WTC11 (cell line): ENCODE measurements around the gene SLC25A19. TPM values are rescaled to one million over a fixed set of nuclear protein-coding genes. Genes with fewer than 3 reads are reported as not detected.

Experiments
- ATAC-seq: fragments of 200-7000 bp; cut with Tn5 transposase; 2 replicates; pipeline ENCODE4 v1.10.0; 2021; ENCODE audit warnings: mild to moderate bottlenecking, moderate library complexity
- CTCF ChIA-PET: fragments of 300-600 bp; sonication (Branson Sonifier 250); formaldehyde crosslinking; loops from one replicate; lab custom pipeline; 2021; ENCODE audit warnings: antibody characterized with exemption; lab: Charles Lee
- POLR2A ChIA-PET: fragments of 350-600 bp; sonication (Branson Sonifier 250); formaldehyde crosslinking; loops from one replicate; lab custom pipeline; 2021; ENCODE audit warnings: antibody characterized with exemption; lab: Charles Lee
- DNase-seq: peaks from one replicate; pipeline ENCODE4 v3.0.0; 2021; ENCODE audit warnings: low spot score
- H3K27ac Mint-ChIP-seq: 2 replicates; pipeline ENCODE4 v1.8.0; 2021; ENCODE audit warnings: mixed read lengths
- H3K27me3 Mint-ChIP-seq: 2 replicates; pipeline ENCODE4 v1.8.0; 2021; ENCODE audit warnings: low read depth, mild to moderate bottlenecking, moderate library complexity, mixed read lengths
- H3K36me3 Mint-ChIP-seq: 2 replicates; pipeline ENCODE4 v1.8.0; 2021; ENCODE audit warnings: mixed read lengths
- H3K4me1 Mint-ChIP-seq: 2 replicates; pipeline ENCODE4 v1.8.0; 2022; ENCODE audit warnings: mixed read lengths
- H3K4me3 Mint-ChIP-seq: 2 replicates; pipeline ENCODE4 v1.8.0; 2021; ENCODE audit warnings: mild to moderate bottlenecking, moderate library complexity, mixed read lengths
- H3K9me3 Mint-ChIP-seq: 2 replicates; pipeline ENCODE4 v1.8.0; 2021; ENCODE audit warnings: mixed read lengths
- AFF4 ChIP-seq: sonication (generic); formaldehyde crosslinking; IDR thresholded peaks from 2 replicates; pipeline ENCODE4 v1.8.1; 2023; ENCODE audit warnings: mild to moderate bottlenecking, missing genetic modification reagents, borderline replicate concordance
- ATF2 ChIP-seq: sonication (generic); formaldehyde crosslinking; IDR thresholded peaks from 2 replicates; pipeline ENCODE4 v1.8.1; 2022; ENCODE audit warnings: low read depth, missing genetic modification reagents, borderline replicate concordance
- ATF3 ChIP-seq: sonication (generic); formaldehyde crosslinking; conservative IDR thresholded peaks from 2 replicates; pipeline ENCODE4 v1.8.1; 2022; ENCODE audit warnings: mild to moderate bottlenecking, missing genetic modification reagents
- ATF6 ChIP-seq: sonication (generic); formaldehyde crosslinking; IDR thresholded peaks from 2 replicates; pipeline ENCODE4 v1.8.1; 2023; ENCODE audit warnings: mild to moderate bottlenecking, missing genetic modification reagents
- ESRRA ChIP-seq: sonication (generic); formaldehyde crosslinking; IDR thresholded peaks from 2 replicates; pipeline ENCODE4 v1.8.1; 2022; ENCODE audit warnings: mild to moderate bottlenecking, missing genetic modification reagents, borderline replicate concordance
- FOXP4 ChIP-seq: sonication (generic); formaldehyde crosslinking; IDR thresholded peaks from 2 replicates; pipeline ENCODE4 v1.8.0; 2022; ENCODE audit warnings: mild to moderate bottlenecking, missing genetic modification reagents
- GABPB1 ChIP-seq: sonication (generic); formaldehyde crosslinking; IDR thresholded peaks from 2 replicates; pipeline ENCODE4 v1.8.1; 2023; ENCODE audit warnings: mild to moderate bottlenecking, missing genetic modification reagents
- PRRX2 ChIP-seq: fragments of 250-450 bp; sonication (Bioruptor Pico); IDR thresholded peaks from 2 replicates; pipeline ENCODE4 v1.8.0; 2021; ENCODE audit warnings: mild to moderate bottlenecking
- USF1 ChIP-seq: sonication (generic); formaldehyde crosslinking; IDR thresholded peaks from 2 replicates; pipeline ENCODE4 v1.8.0; 2022; ENCODE audit warnings: mild to moderate bottlenecking, missing genetic modification reagents
- USF2 ChIP-seq: sonication (generic); formaldehyde crosslinking; IDR thresholded peaks from 2 replicates; pipeline ENCODE4 v1.8.1; 2023; ENCODE audit warnings: mild to moderate bottlenecking, missing genetic modification reagents, moderate library complexity
- ZBTB21 ChIP-seq: sonication (generic); formaldehyde crosslinking; IDR thresholded peaks from 2 replicates; pipeline ENCODE4 v1.8.1; 2023; ENCODE audit warnings: mild to moderate bottlenecking, missing genetic modification reagents, borderline replicate concordance
- ZMAT4 ChIP-seq: fragments of 250-450 bp; sonication (Bioruptor Pico); IDR thresholded peaks from 2 replicates; pipeline ENCODE4 v1.9.0; 2021; ENCODE audit warnings: mild to moderate bottlenecking
- ZNF219 ChIP-seq: sonication (generic); formaldehyde crosslinking; IDR thresholded peaks from 2 replicates; pipeline ENCODE4 v1.8.0; 2023; ENCODE audit warnings: missing genetic modification reagents, mild to moderate bottlenecking, borderline replicate concordance
- ZNF671 ChIP-seq: fragments of 250-450 bp; sonication (Bioruptor Pico); IDR thresholded peaks from 2 replicates; pipeline ENCODE4 v1.8.0; 2021; ENCODE audit warnings: mild to moderate bottlenecking
- ZSCAN18 ChIP-seq: fragments of 250-450 bp; sonication (Bioruptor Pico); IDR thresholded peaks from 2 replicates; pipeline ENCODE4 v2.1.2; 2022; ENCODE audit warnings: mild to moderate bottlenecking, moderate library complexity
- total RNA-seq: library from RNA; stranded (reverse); gene quantifications from 3 replicates; pipeline ENCODE4 v1.2.3, GENCODE V29; 2021

SLC25A19 gene
- total RNA-seq, 1 experiment from 2014 or later, result 27.7 TPM

- TF ChIP-seq USF1 (CRISPR knock-in tag), result no peak
Observed at GRCh38 chr17:75338335-75338734, 49.1 kb upstream of the SLC25A19 start (continued).

GRCh38 chr17:75335315-75335714 is 46.1 kb upstream of the SLC25A19 start:
- Mint-ChIP-seq H3K9me3 (no peaks in the 10 kb centered on the region), H3K4me3 (no peak overlapping the region), H3K27ac (no peak overlapping the region; the same call in 1 of the 2 replicates), H3K4me1 (peaks cover 33% of the 10 kb centered on the region), H3K27me3 (no peaks in the 10 kb centered on the region), H3K36me3 (peaks cover 2% of the 10 kb centered on the region; the same call in 1 of the 2 replicates)
- no peak for TF ChIP-seq ATF6 (CRISPR knock-in tag)
- no peak for TF ChIP-seq FOXP4 (CRISPR knock-in tag)
- TF ChIP-seq ZSCAN18 (CRISPR knock-in tag), result no peak
- no peak for TF ChIP-seq AFF4 (CRISPR knock-in tag)
- TF ChIP-seq PRRX2, result no peak
- no peak for TF ChIP-seq ZNF671 (CRISPR knock-in tag)
- no peak for TF ChIP-seq ZBTB21 (CRISPR knock-in tag)
- TF ChIP-seq ATF3 (CRISPR knock-in tag), result no peak
- TF ChIP-seq GABPB1, result no peak
- TF ChIP-seq USF2 (CRISPR knock-in tag), result no peak
- TF ChIP-seq ESRRA (CRISPR knock-in tag), result no peak
- TF ChIP-seq ZMAT4 (CRISPR knock-in tag), result no peak
- no peak for TF ChIP-seq ATF2
- no peak for TF ChIP-seq ZNF219
- DNase-seq (no peak), ATAC-seq (no peak)
- ChIA-PET POLR2A (interaction anchor here (1.0 kb wide), 1 partner anchor 9 kb away, joined by 4 read pairs; no protein-coding TSS in a partner anchor), CTCF (interaction anchor here (1.4 to 2.9 kb wide), 3 partner anchors 13 to 46 kb away, joined by 6 to 20 read pairs (median 7); partner anchors contain the start of gene SLC25A19)
